HCT116 (cell line): ENCODE measurements around the gene OR51D1. TPM values are rescaled to one million over a fixed set of nuclear protein-coding genes. Genes with fewer than 3 reads are reported as not detected.

Experiments
- ATAC-seq: fragments of 200-7000 bp; cut with Tn5 transposase; 2 replicates; pipeline ENCODE4 v1.9.1; 2020; ENCODE audit warnings: mild to moderate bottlenecking, moderate library complexity
- BruUV-seq: library from RNA; stranded (reverse); fragments of 400-500 nt; replicated peaks from 2 replicates; lab custom pipeline; 2021; lab: Mats Ljungman, UMichigan
- CTCF ChIA-PET: fragments of 300-600 bp; sonication (Branson Sonifier 250); formaldehyde crosslinking; loops from one replicate; lab custom pipeline; 2021; ENCODE audit warnings: antibody characterized with exemption; lab: Charles Lee
- POLR2A ChIA-PET: fragments of 300-600, 350-600 bp; sonication (Branson Sonifier 250); formaldehyde crosslinking; loops from one replicate; lab custom pipeline; 2021; ENCODE audit warnings: antibody characterized with exemption; lab: Charles Lee
- RAD21 ChIA-PET, 2 experiments: fragments of 300-600 bp; sonication (Branson Sonifier 250); formaldehyde crosslinking; loops; one replicate each; lab custom pipeline; 2023; ENCODE audit warnings: low total read pairs in 2 of 2; ENCODE audit not compliant: uncharacterized antibody in 2 of 2, unreplicated experiment in 2 of 2, low non-redundant PET in 1 of 2; lab: Charles Lee
- DNase-seq: peaks from one replicate; pipeline ENCODE4 v3.0.0-alpha.2; 2010; ENCODE audit warnings: low read depth, low spot score
- H2AFZ ChIP-seq: fragments of 200-600 bp; shearing (Covaris generic), sonication (generic); 2 replicates; pipeline ENCODE4 v1.6.1; 2017; ENCODE audit warnings: low read depth, mixed run types, mixed read lengths, antibody characterized with exemption, low read length; ENCODE audit not compliant: poor library complexity, severe bottlenecking
- H3K27ac ChIP-seq: 2 replicates; pipeline ENCODE4 v1.5.1; 2012; ENCODE audit warnings: low read depth, low read length
- H3K27me3 ChIP-seq: fragments of 200-600 bp; sonication (generic); 2 replicates; pipeline ENCODE4 v1.6.1; 2016; ENCODE audit warnings: mixed run types, low read length, mixed read lengths; ENCODE audit not compliant: insufficient read depth
- H3K36me3 ChIP-seq, 2 experiments: fragments of 200-500 bp in 1 of 2; fragments of 200-600 bp in 1 of 2; sonication (Bioruptor generic) in 1 of 2; sonication (generic) in 1 of 2; 2 replicates each; pipeline versions ENCODE4 v1.5.1 to v1.6.1; 2014 to 2016; ENCODE audit warnings: low read length in 2 of 2, inconsistent platforms in 1 of 2, mixed read lengths in 1 of 2, mixed run types in 1 of 2; ENCODE audit not compliant: insufficient read depth in 2 of 2, control insufficient read depth in 1 of 2
- H3K4me1 ChIP-seq, 2 experiments: fragments of 200-600 bp in 1 of 2; sonication (generic) in 1 of 2; 2 replicates each; pipeline versions ENCODE4 v1.5.1 to v1.6.1; 2012 to 2017; ENCODE audit warnings: low read length in 2 of 2, inconsistent platforms in 1 of 2, mild to moderate bottlenecking in 1 of 2, mixed read lengths in 1 of 2, mixed run types in 1 of 2, moderate library complexity in 1 of 2; ENCODE audit not compliant: insufficient read depth in 2 of 2, control insufficient read depth in 1 of 2
- H3K4me2 ChIP-seq: fragments of 200-600 bp; sonication (generic); 2 replicates; pipeline ENCODE4 v1.6.1; 2017; ENCODE audit warnings: mixed run types, low read length, mixed read lengths
- H3K4me3 ChIP-seq, 2 experiments: fragments of 200-600 bp in 1 of 2; sonication (generic) in 1 of 2; replicated peaks in 1 of 2; 2 replicates each; pipeline ENCODE4 v1.5.1; 2011 to 2016; ENCODE audit warnings: low read length in 2 of 2, control low read depth in 1 of 2, low read depth in 1 of 2, mild to moderate bottlenecking in 1 of 2, mixed read lengths in 1 of 2, mixed run types in 1 of 2
- H3K79me2 ChIP-seq: fragments of 200-600 bp; sonication (generic); 2 replicates; pipeline ENCODE4 v1.6.1; 2017; ENCODE audit warnings: mild to moderate bottlenecking, mixed run types, low read length, moderate library complexity, mixed read lengths; ENCODE audit not compliant: insufficient read depth
- H3K9ac ChIP-seq: fragments of 200-600 bp; sonication (generic); 2 replicates; pipeline ENCODE4 v1.6.1; 2016; ENCODE audit warnings: low read length, mixed read lengths
- H3K9me2 ChIP-seq: fragments of 200-600 bp; sonication (generic), shearing (Covaris generic); 2 replicates; pipeline ENCODE4 v1.6.1; 2017; ENCODE audit warnings: mixed run types, mild to moderate bottlenecking, moderate library complexity; ENCODE audit not compliant: insufficient read depth
- H3K9me3 ChIP-seq, 2 experiments: fragments of 200-500 bp in 1 of 2; fragments of 200-600 bp in 1 of 2; sonication (Bioruptor generic) in 1 of 2; sonication (generic) in 1 of 2; 2 replicates each; pipeline ENCODE4 v1.6.1; 2014 to 2017; ENCODE audit warnings: low read length in 2 of 2, mixed read lengths in 2 of 2, inconsistent platforms in 1 of 2, low read depth in 1 of 2, mild to moderate bottlenecking in 1 of 2, mixed run types in 1 of 2, moderate library complexity in 1 of 2; ENCODE audit not compliant: control insufficient read depth in 1 of 2, insufficient read depth in 1 of 2
- H4K20me1 ChIP-seq: fragments of 200-600 bp; sonication (generic), shearing (Covaris generic); 2 replicates; pipeline ENCODE4 v1.6.1; 2017; ENCODE audit warnings: mixed run types, mild to moderate bottlenecking, moderate library complexity; ENCODE audit not compliant: insufficient read depth
- CEBPB ChIP-seq: IDR thresholded peaks from 2 replicates; pipeline ENCODE4 v1.6.1; 2012; ENCODE audit warnings: low read depth
- CTCF ChIP-seq, 3 experiments: fragments of 200-600 bp in 1 of 3; sonication (generic) in 1 of 3; IDR thresholded peaks in 2 of 3; conservative IDR thresholded peaks in 1 of 3; 2 replicates each; pipeline ENCODE4 v1.5.1; 2012 to 2017; ENCODE audit warnings: low read depth in 2 of 3, low read length in 2 of 3, antibody characterized with exemption in 1 of 3, borderline replicate concordance in 1 of 3, control low read depth in 1 of 3, mild to moderate bottlenecking in 1 of 3, mixed read lengths in 1 of 3, mixed run types in 1 of 3, moderate library complexity in 1 of 3; ENCODE audit not compliant: insufficient read depth in 1 of 3
- EGR1 ChIP-seq: IDR thresholded peaks from 2 replicates; pipeline ENCODE4 v1.6.1; 2012; ENCODE audit warnings: low read depth
- EZH2 ChIP-seq: fragments of 200-600 bp; sonication (generic); IDR thresholded peaks from 2 replicates; pipeline ENCODE4 v1.6.1; 2017; ENCODE audit warnings: antibody characterized with exemption, mixed run types
- POLR2AphosphoS5 ChIP-seq: IDR thresholded peaks from 2 replicates; pipeline ENCODE4 v1.6.1; 2011; ENCODE audit warnings: mild to moderate bottlenecking, low read depth, low read length, moderate library complexity
- RAD21 ChIP-seq: IDR thresholded peaks from 2 replicates; pipeline ENCODE4 v1.6.1; 2012; ENCODE audit warnings: low read depth, mild to moderate bottlenecking
- intact Hi-C: fragments of 100-400 bp; cut with micrococcal nuclease; formaldehyde crosslinking; loops from 2 replicates; pipeline ENCODE4 v1.10.0; 2022
- total RNA-seq: library from RNA; stranded (reverse); gene quantifications from one replicate; pipeline ENCODE4 v1.2.1, GENCODE V29; 2021; ENCODE audit not compliant: unreplicated experiment
- TF ChIP-seq, protein P1 (sequence below): IDR thresholded peaks from 2 replicates; pipeline ENCODE4 v1.6.1; 2012
- TF ChIP-seq, protein P2 (sequence below): IDR thresholded peaks from 2 replicates; pipeline ENCODE4 v1.6.1; 2012

OR51D1 gene
- total RNA-seq, 1 experiment from 2014 or later, result not detected

- H3K4me3 ChIP-seq, result peak overlapping the region in 1 of 2 experiments; percentile 80; a peak in 1 of 4 replicates
- no peak for TF ChIP-seq CTCF (IDR thresholded peaks at IDR 0.05 in 2 of 3, conservative IDR thresholded peaks at IDR 0.05 in 1 of 3; ENCODE audit: borderline replicate concordance in 1 of 3, insufficient read depth in 1 of 3, low read depth in 2 of 3, low read length in 2 of 3)
- no peak for TF ChIP-seq CEBPB
- TF ChIP-seq, protein P1, sequence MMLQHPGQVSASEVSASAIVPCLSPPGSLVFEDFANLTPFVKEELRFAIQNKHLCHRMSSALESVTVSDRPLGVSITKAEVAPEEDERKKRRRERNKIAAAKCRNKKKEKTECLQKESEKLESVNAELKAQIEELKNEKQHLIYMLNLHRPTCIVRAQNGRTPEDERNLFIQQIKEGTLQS, result no peak
- TF ChIP-seq, protein P2, sequence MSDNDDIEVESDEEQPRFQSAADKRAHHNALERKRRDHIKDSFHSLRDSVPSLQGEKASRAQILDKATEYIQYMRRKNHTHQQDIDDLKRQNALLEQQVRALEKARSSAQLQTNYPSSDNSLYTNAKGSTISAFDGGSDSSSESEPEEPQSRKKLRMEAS, result no peak
- no peak for TF ChIP-seq EGR1
- TF ChIP-seq EZH2, result no peak
- TF ChIP-seq RAD21, result no peak
- TF ChIP-seq POLR2AphosphoS5, result no peak
- H3K9ac ChIP-seq, result no peak overlapping the region
- DNase-seq, result no peak
- H4K20me1 ChIP-seq, result no peaks in the 10 kb centered on the region
- peaks cover 4% of the 10 kb centered on the region; the same call in 1 of the 2 replicates for H3K79me2 ChIP-seq
- intact Hi-C loops, result loop anchor here (1.0 kb wide), 1 partner anchor 419 kb away; no protein-coding TSS in a partner anchor
- no TSS peak for BruUV-seq
- ChIA-PET POLR2A (no interaction called here), CTCF (interaction anchor here (1.5 to 2.9 kb wide), 2 partner anchors 419 to 424 kb away, joined by 5 to 13 read pairs; no protein-coding TSS in a partner anchor), RAD21 (no interaction called here)
- no peak for ATAC-seq
- H3K9me3 ChIP-seq, result no peaks in the 10 kb centered on the region
- H3K27me3 ChIP-seq, result no peaks in the 10 kb centered on the region
- no peak overlapping the region for H2AFZ ChIP-seq
- H3K9me2 ChIP-seq, result no peaks in the 10 kb centered on the region
- H3K36me3 ChIP-seq, result no peaks in the 10 kb centered on the region
- H3K4me2 ChIP-seq, result peak overlapping the region; percentile 84
- peaks cover 0 to 15% of the 10 kb centered on the region in 2 experiments; a peak in 2 of 4 replicates for H3K4me1 ChIP-seq
- H3K27ac ChIP-seq, result no peak overlapping the region
Observed at GRCh38 chr11:4606231-4607015, 30.9 kb upstream of the OR51D1 start.
